Left ventricle myocardium inferior (tissue), 1 donor: Measurements from ENCODE around the gene SASH1. TPM values are rescaled to one million over a fixed set of nuclear protein-coding genes. Genes with fewer than 3 reads are reported as not detected.

Experiments used
- DNase-seq: peaks from one replicate; pipeline ENCODE4 v3.0.0-alpha.2; 2020
- H3K27ac ChIP-seq: fragments of 200-600 bp; replicated peaks from 2 replicates; pipeline ENCODE4 v1.8.0; 2021
- H3K27me3 ChIP-seq: fragments of 200-600 bp; 2 replicates; pipeline ENCODE4 v1.8.0; 2021; ENCODE audit warnings: low read depth
- H3K36me3 ChIP-seq: fragments of 200-600 bp; 2 replicates; pipeline ENCODE4 v1.8.0; 2021
- H3K4me1 ChIP-seq: fragments of 200-600 bp; 2 replicates; pipeline ENCODE4 v1.8.0; 2021
- H3K4me3 ChIP-seq: fragments of 200-600 bp; 2 replicates; pipeline ENCODE4 v1.8.0; 2021; ENCODE audit warnings: mild to moderate bottlenecking, moderate library complexity
- H3K9me3 ChIP-seq: fragments of 200-600 bp; replicated peaks from 2 replicates; pipeline ENCODE4 v1.8.0; 2021
- intact Hi-C: fragments of 100-400 bp; cut with micrococcal nuclease; formaldehyde crosslinking; loops from one replicate; pipeline ENCODE4 v1.11.0; 2022
- total RNA-seq: library from RNA; stranded (reverse); fragmentation: NEBNext Ultra II Directional; extraction: Animal tissue kit (Norgen Biotek cat#: 25700); gene quantifications from one replicate; pipeline ENCODE4 v1.2.1, GENCODE V29; 2021
- TF ChIP-seq, protein P1 (sequence below): fragments of 200-600 bp; IDR thresholded peaks from 2 replicates; pipeline ENCODE4 v1.8.0; 2021; ENCODE audit warnings: antibody characterized with exemption, mild to moderate bottlenecking, borderline replicate concordance
- donor health status: DM: no; HTN: yes; CAD: no; lungs with severe emphysema.

Gene SASH1
- total RNA-seq, 1 donor from 2014 or later, result 22.5 TPM

DNA sequence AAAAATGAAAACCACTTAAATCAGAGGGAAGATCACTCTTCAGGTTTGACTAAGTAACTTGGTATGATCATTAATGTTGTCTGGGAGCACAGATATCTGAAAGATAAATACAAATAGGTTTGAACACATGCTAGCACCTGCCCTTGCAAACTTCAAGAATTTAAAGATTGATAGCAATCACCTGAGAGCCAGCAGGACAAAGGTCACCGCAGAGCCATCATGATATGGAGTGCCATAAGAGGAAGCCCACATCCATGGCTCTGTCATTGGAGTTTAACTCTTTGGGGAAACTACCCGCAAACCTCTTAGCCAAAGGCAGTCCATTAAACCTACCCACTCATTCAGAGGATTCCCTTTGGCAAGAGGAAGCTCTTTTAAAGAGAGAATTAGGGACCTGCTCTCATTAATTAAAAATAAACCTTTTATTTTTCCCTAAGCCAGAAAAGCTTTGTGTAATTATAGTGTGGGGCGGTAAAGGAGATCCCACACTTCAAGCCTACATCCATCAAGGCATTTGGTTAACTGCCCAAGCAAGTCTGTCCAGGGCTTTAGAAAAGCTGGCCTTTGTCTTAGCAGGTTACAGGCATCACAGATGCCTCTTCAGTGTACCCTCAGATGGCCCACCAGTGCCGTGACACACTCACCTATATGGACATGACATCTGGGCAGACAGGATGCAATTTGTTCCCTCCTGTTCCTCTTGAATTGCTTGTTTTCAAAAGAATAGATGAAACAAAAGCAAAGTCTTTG is 73.0 kb downstream of the SASH1 start:
- TF ChIP-seq, protein P1, sequence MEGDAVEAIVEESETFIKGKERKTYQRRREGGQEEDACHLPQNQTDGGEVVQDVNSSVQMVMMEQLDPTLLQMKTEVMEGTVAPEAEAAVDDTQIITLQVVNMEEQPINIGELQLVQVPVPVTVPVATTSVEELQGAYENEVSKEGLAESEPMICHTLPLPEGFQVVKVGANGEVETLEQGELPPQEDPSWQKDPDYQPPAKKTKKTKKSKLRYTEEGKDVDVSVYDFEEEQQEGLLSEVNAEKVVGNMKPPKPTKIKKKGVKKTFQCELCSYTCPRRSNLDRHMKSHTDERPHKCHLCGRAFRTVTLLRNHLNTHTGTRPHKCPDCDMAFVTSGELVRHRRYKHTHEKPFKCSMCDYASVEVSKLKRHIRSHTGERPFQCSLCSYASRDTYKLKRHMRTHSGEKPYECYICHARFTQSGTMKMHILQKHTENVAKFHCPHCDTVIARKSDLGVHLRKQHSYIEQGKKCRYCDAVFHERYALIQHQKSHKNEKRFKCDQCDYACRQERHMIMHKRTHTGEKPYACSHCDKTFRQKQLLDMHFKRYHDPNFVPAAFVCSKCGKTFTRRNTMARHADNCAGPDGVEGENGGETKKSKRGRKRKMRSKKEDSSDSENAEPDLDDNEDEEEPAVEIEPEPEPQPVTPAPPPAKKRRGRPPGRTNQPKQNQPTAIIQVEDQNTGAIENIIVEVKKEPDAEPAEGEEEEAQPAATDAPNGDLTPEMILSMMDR, result no peak
- intact Hi-C loops, result no loop called here
- peak overlapping the region; percentile 7 for H3K27ac ChIP-seq
- DNase-seq, result no peak
- no peaks in the 10 kb centered on the region for H3K27me3 ChIP-seq
- H3K4me3 ChIP-seq, result no peak overlapping the region
- no peaks in the 10 kb centered on the region for H3K36me3 ChIP-seq
- H3K9me3 ChIP-seq, result no peaks in the 10 kb centered on the region
- peaks cover 59% of the 10 kb centered on the region for H3K4me1 ChIP-seq

DNA sequence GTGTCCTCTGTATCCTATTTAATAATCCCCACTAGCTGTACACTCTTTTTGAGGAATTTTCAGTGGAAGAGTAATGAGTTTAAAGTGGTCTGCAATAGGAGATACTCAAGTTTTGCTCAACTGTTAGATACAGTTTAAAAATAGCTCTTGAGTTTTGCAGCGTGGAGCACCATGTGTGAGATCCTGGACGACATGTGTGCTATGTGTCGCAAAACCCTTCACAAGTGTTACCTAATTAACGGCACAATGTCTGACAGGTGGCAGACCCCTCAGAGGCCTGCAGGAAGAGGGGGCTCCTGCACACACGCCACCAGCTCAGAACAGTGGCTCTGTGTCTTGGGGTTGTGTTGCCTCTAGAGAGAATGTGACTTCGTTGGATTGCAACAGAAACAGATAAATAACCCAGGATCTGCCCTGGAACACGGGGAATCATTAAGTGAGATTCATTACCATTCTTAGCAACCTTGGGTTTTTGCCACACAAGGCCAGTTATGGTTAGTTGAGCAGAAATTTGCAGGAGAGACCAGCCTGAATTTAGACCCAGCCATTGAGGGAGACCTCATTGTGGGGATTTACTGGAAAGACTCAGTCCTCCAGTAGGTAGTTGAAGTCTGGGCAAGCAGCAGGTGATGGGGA is 73.8 kb downstream of the SASH1 start:
- H3K9me3 ChIP-seq, result no peaks in the 10 kb centered on the region
- DNase-seq, result no peak
- TF ChIP-seq, protein P1, result no peak
- no peak overlapping the region for H3K4me3 ChIP-seq
- intact Hi-C loops, result no loop called here
- peak overlapping the region; percentile 7 for H3K27ac ChIP-seq
- H3K27me3 ChIP-seq, result no peaks in the 10 kb centered on the region
- H3K36me3 ChIP-seq, result no peaks in the 10 kb centered on the region
- H3K4me1 ChIP-seq, result peaks cover 59% of the 10 kb centered on the region

DNA sequence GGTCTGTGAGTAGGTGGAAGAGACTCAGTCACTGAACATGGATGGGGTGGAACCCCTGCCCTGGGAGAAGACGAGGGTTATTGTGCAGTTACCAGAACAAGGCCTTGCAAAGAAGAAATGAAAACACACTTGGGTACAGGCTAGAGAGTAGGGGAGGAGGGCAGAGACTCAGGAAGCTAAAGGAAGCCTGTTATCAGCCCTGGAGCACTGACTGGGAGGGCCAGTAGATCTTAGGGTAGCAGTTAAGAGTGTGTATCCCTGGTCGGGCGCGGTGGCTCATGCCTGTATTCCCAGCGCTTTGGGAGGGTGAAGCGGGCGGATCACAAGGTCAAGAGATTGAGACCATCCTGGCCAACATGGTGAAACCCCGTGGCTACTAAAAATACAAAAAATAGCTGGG is 74.4 kb downstream of the SASH1 start:
- Histone ChIP-seq H3K9me3 (no peaks in the 10 kb centered on the region), H3K4me3 (no peak overlapping the region), H3K27me3 (no peaks in the 10 kb centered on the region), H3K4me1 (peaks cover 59% of the 10 kb centered on the region), H3K36me3 (no peaks in the 10 kb centered on the region), H3K27ac (no peak overlapping the region)
- TF ChIP-seq, protein P1, result no peak
- intact Hi-C loops, result no loop called here
- no peak for DNase-seq

DNA sequence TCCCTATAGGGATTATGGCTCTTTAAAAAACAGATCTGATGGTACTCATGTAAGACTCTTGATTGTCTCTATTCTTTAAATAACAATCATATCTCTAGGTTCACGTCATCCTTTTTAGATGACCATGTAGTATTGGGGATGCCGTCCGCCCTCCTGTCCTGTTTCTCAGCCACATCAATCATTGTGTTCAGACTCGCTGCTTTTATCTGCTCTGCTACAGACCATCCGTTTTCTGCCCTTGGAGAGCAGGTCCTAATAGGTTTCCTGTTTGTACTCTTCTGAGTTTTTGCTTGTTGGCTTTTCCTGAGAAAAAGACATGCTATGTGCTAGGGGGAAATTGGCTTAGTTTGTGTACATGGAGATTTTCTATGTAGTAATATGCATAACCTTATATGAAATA is 76.8 kb downstream of the SASH1 start:
- no peaks in the 10 kb centered on the region for H3K36me3 ChIP-seq
- H3K27ac ChIP-seq, result no peak overlapping the region
- H3K9me3 ChIP-seq, result no peaks in the 10 kb centered on the region
- DNase-seq, result no peak
- TF ChIP-seq, protein P1, result no peak
- H3K4me3 ChIP-seq, result no peak overlapping the region
- intact Hi-C loops, result no loop called here
- H3K27me3 ChIP-seq, result no peaks in the 10 kb centered on the region
- peaks cover 66% of the 10 kb centered on the region for H3K4me1 ChIP-seq

DNA sequence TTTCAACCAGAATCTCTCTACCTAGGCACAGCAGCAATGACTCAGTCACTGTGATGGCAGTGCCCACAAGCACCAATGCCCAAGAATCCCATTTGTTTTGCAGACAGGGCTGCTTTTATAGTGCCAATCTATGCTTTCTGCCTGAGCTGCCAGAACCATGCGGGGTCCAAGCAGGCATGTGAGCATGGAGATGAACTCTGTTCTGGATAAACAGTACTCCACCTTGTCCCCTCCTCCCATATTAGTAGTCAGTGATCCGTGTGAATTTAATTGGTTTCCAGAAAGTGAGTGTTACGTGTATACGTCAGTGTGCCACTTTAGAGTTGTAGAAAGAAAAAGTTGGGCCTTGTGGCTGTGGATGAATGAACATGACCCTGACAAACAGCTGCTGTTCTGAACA is 79.4 kb downstream of the SASH1 start:
- no peaks in the 10 kb centered on the region for H3K36me3 ChIP-seq
- no peaks in the 10 kb centered on the region for H3K9me3 ChIP-seq
- H3K4me3 ChIP-seq, result no peak overlapping the region
- intact Hi-C loops, result no loop called here
- TF ChIP-seq, protein P1, result no peak
- no peaks in the 10 kb centered on the region for H3K27me3 ChIP-seq
- peaks cover 56% of the 10 kb centered on the region for H3K4me1 ChIP-seq
- no peak overlapping the region for H3K27ac ChIP-seq
- no peak for DNase-seq
